KBM-7 (cell line): ENCODE data around the gene CDC14C.

ENCODE experiments used
- DNase-seq: peaks from one replicate; pipeline ENCODE4 v3.0.0-alpha.2; 2015
- in situ Hi-C: fragments of 300-500 bp; cut with MboI; formaldehyde crosslinking; loops from 2 replicates; pipeline ENCODE4 v1.14.3; 2020; ENCODE audit warnings: low sequenced_read_pairs, low pct_unique_long_range_greater_than_20kb, mixed read lengths

The CDC14C gene

GRCh38 chr7:48962821-48963505 is 38.6 kb downstream of the CDC14C start:
- in situ Hi-C loops = no loop called here
- no peak for DNase-seq

GRCh38 chr7:48964074-48964473 is 39.7 kb downstream of the CDC14C start:
- in situ Hi-C loops = no loop called here
- DNase-seq = peak; percentile 57

GRCh38 chr7:48971173-48971572 is 46.8 kb downstream of the CDC14C start:
- no peak for DNase-seq
- in situ Hi-C loops = no loop called here

GRCh38 chr7:48976253-48976652 is 51.9 kb downstream of the CDC14C start:
- peak; percentile 3 for DNase-seq
- in situ Hi-C loops = no loop called here

- DNase-seq = no peak
- in situ Hi-C loops = no loop called here
These were observed 52.5 kb downstream of the CDC14C start for GRCh38 chr7:48976850-48977249.
